Lung (tissue), 12 donors: ENCODE measurements around the gene LDB2. TPM values are rescaled to one million over a fixed set of nuclear protein-coding genes. Genes with fewer than 3 reads are reported as not detected.
"Not testable (repeated sequence)": the region's sequence is repeated elsewhere in the genome, so short reads cannot be mapped to it uniquely, and the experiment has no call there.

Source experiments
- ATAC-seq: fragments of 200-7000 bp; cut with Tn5 transposase; one replicate; pipeline ENCODE4 v1.9.1; 2020; ENCODE audit warnings: moderate number of reproducible peaks; ENCODE audit not compliant: insufficient read depth, low FRiP score
- DNase-seq, 3 donors: peaks; one replicate each; pipeline ENCODE4 v3.0.0-alpha.2; 2013 to 2017
- H3K27ac ChIP-seq, 2 donors: one replicate each; pipeline ENCODE4 v1.5.1; 2013; ENCODE audit warnings: mild to moderate bottlenecking in 2 of 2, moderate library complexity in 2 of 2, control low read depth in 1 of 2, inconsistent platforms in 1 of 2, low read depth in 1 of 2, low read length in 1 of 2
- H3K27me3 ChIP-seq, 3 donors: one replicate each; pipeline ENCODE4 v1.5.1; 2013; ENCODE audit warnings: low read length in 2 of 3; ENCODE audit not compliant: control insufficient read depth in 3 of 3, insufficient read depth in 3 of 3
- H3K36me3 ChIP-seq, 4 donors: one replicate each; pipeline ENCODE4 v1.5.1; 2013; ENCODE audit warnings: low read length in 4 of 4, mild to moderate bottlenecking in 1 of 4, moderate library complexity in 1 of 4; ENCODE audit not compliant: control insufficient read depth in 4 of 4, insufficient read depth in 4 of 4
- H3K4me1 ChIP-seq, 5 donors: one replicate each; pipeline ENCODE4 v1.5.1; 2013; ENCODE audit warnings: low read length in 5 of 5, mild to moderate bottlenecking in 2 of 5, moderate library complexity in 1 of 5; ENCODE audit not compliant: control insufficient read depth in 5 of 5, insufficient read depth in 5 of 5
- H3K4me3 ChIP-seq: one replicate; pipeline ENCODE4 v1.5.1; 2013; ENCODE audit warnings: mild to moderate bottlenecking, control low read depth, moderate library complexity
- H3K9ac ChIP-seq, 2 donors: one replicate each; pipeline ENCODE4 v1.5.1; 2013; ENCODE audit warnings: low read length in 2 of 2, control low read depth in 1 of 2; ENCODE audit not compliant: insufficient read depth in 1 of 2
- H3K9me3 ChIP-seq, 4 donors: one replicate each; pipeline ENCODE4 v1.5.1; 2013; ENCODE audit warnings: low read length in 3 of 4, mild to moderate bottlenecking in 1 of 4, moderate library complexity in 1 of 4; ENCODE audit not compliant: control insufficient read depth in 4 of 4, insufficient read depth in 3 of 4
- WGBS, 2 donors: extraction: QIAGEN DNeasy Blood & Tissue Kit; methylation state at CpG; one replicate each; pipeline ENCODE4 v1.1.7; 2013; 5-methylcytosine and 5-hydroxymethylcytosine counted together
- polyA plus RNA-seq, 2 donors: library from polyadenylated mRNA; stranded (reverse); fragments of 200-250 nt; gene quantifications; one replicate each; pipeline ENCODE4 v1.2.1, GENCODE V29; 2013
- total RNA-seq, 2 donors: library from RNA; depleted of rRNA in 1 of 2; stranded (reverse); fragments of >200 nt in 1 of 2; gene quantifications; one replicate each; pipeline ENCODE4 v1.2.1, GENCODE V29; 2014 to 2021
- TF ChIP-seq, protein P1 (sequence below): IDR thresholded peaks from 2 replicates; pipeline ENCODE4 v1.5.1; 2012; ENCODE audit warnings: mild to moderate bottlenecking; ENCODE audit errors: control extremely low read depth, extremely low read depth
- donor health status: control.
- donor health status: control.
- donor health status: Bipolar disorder and iron deficiency.
- donor health status: healthy.
- donor health status: DM: yes; HTN: yes; CAD: no.

LDB2 gene
- total and polyA plus RNA-seq, 4 donors = 18.1 to 147 (median 46.1) TPM

- no peaks in the 10 kb centered on the region for H3K9me3 ChIP-seq
- ATAC-seq (peak; percentile 25), DNase-seq (no peak)
- H3K27me3 ChIP-seq = no peaks in the 10 kb centered on the region
- TF ChIP-seq, protein P1, sequence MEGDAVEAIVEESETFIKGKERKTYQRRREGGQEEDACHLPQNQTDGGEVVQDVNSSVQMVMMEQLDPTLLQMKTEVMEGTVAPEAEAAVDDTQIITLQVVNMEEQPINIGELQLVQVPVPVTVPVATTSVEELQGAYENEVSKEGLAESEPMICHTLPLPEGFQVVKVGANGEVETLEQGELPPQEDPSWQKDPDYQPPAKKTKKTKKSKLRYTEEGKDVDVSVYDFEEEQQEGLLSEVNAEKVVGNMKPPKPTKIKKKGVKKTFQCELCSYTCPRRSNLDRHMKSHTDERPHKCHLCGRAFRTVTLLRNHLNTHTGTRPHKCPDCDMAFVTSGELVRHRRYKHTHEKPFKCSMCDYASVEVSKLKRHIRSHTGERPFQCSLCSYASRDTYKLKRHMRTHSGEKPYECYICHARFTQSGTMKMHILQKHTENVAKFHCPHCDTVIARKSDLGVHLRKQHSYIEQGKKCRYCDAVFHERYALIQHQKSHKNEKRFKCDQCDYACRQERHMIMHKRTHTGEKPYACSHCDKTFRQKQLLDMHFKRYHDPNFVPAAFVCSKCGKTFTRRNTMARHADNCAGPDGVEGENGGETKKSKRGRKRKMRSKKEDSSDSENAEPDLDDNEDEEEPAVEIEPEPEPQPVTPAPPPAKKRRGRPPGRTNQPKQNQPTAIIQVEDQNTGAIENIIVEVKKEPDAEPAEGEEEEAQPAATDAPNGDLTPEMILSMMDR = no peak
- H3K36me3 ChIP-seq = peaks cover 0 to 2% (median 0%) of the 10 kb centered on the region in 4 donors
- no peak overlapping the region for H3K4me3 ChIP-seq
- WGBS, 2 donors = 74 to 81% methylated on average over 2 of the region's 2 CpGs
- peaks cover 0 to 31% (median 9%) of the 10 kb centered on the region in 5 donors for H3K4me1 ChIP-seq
- H3K27ac ChIP-seq = no peak overlapping the region
- no peak overlapping the region for H3K9ac ChIP-seq
These were observed 328.7 kb downstream of the LDB2 start for GRCh38 chr4:16569790-16570189.

- WGBS, 2 donors = 91% methylated on average over 14 of the region's 14 CpGs
- not testable (repeated sequence) for H3K9me3 ChIP-seq, H3K4me1 ChIP-seq, H3K9ac ChIP-seq, H3K36me3 ChIP-seq, ATAC-seq, H3K4me3 ChIP-seq, H3K27me3 ChIP-seq, DNase-seq, H3K27ac ChIP-seq
These were observed 341.1 kb downstream of the LDB2 start for GRCh38 chr4:16557316-16557715.

DNA sequence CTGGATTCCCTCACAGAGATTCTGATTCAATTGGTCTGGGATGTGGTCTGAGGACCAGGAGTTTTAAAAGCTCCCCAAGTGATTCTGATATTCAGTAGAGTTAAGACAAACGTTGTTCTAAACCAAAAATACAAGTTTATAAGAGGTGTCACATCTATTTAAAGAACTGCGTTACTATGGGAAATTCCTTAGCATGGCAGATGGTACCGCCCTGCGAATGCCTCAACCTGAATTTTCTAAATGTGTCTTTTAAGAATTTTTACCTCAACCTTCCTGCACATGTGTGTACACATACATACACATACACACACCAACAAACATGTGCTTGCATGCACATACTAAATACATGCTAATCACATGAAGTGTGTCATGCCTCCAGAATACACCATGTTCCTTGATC, 343.3 kb downstream of the LDB2 start:
- TF ChIP-seq, protein P1 = no peak
- Histone ChIP-seq H3K36me3 (no peaks in the 10 kb centered on the region), H3K4me1 (peaks cover 0 to 1% (median 0%) of the 10 kb centered on the region in 5 donors), H3K4me3 (no peak overlapping the region), H3K27me3 (no peaks in the 10 kb centered on the region), H3K9me3 (peaks cover 0 to 5% (median 0%) of the 10 kb centered on the region in 4 donors), H3K27ac (no peak overlapping the region), H3K9ac (no peak overlapping the region)
- no peak for DNase-seq
- no peak for ATAC-seq
- WGBS, 2 donors = 85 to 92% methylated on average over 4 of the region's 4 CpGs

DNA sequence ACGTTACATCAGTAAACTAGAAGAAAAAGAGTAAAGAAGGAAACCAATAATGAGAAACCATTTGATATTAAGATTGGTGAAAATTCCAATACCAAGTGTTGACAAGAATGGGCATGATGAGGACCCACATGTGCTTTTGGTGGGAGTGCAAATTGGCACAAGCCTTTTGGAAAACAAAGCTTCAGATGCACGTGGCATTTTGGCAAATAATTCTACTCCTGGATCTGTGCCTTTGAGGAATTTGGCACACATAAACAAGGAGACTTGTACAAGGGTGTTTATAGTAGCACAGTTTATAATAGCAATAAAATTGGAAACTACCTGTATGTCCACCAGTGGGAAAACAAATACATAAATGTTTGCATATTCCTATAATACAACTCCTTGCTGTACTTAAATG, 347.9 kb downstream of the LDB2 start:
- H3K9ac ChIP-seq = no peak overlapping the region
- H3K27ac ChIP-seq = no peak overlapping the region
- H3K27me3 ChIP-seq = no peaks in the 10 kb centered on the region
- H3K36me3 ChIP-seq = no peaks in the 10 kb centered on the region
- 69 to 75% methylated on average over 2 of the region's 2 CpGs for WGBS, 2 donors
- no peak for DNase-seq
- no peak overlapping the region for H3K4me3 ChIP-seq
- TF ChIP-seq, protein P1 = no peak
- peaks cover 0 to 2% (median 0%) of the 10 kb centered on the region in 4 donors for H3K9me3 ChIP-seq
- H3K4me1 ChIP-seq = peaks cover 0 to 4% (median 0%) of the 10 kb centered on the region in 5 donors
- no peak for ATAC-seq
